HG03378 (cell line): Measurements from ENCODE around the gene BCAN.
"Not testable (repeated sequence)": the region's sequence is repeated elsewhere in the genome, so short reads cannot be mapped to it uniquely, and the experiment has no call there.

Experiments used
- ATAC-seq: cut with Tn5 transposase; IDR thresholded peaks from one replicate; pipeline ENCODE4 v1.9.1; 2021; ENCODE audit warnings: mild to moderate bottlenecking, moderate library complexity; ENCODE audit not compliant: unreplicated experiment

BCAN gene

DNA sequence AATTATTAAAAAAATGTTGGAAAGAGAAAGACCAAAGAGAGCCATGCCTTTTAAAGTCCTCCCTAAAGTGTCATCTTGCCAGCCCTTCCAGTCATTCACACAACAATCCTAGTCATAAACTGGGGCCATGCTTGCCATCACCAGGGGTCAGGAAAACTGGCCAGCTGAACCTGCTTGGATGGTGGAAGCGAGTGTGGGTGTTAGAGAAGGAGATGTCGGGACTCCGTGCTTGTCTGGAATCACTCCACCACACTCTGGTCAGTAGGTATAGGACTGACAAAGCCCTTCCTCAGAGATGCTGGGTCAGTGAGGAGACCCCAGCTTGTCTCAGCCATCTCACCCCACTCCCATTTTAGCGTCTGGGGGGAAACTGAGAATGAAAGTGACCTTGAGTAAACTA lies 26.0 kb upstream of the BCAN start:
- no peak for ATAC-seq

DNA sequence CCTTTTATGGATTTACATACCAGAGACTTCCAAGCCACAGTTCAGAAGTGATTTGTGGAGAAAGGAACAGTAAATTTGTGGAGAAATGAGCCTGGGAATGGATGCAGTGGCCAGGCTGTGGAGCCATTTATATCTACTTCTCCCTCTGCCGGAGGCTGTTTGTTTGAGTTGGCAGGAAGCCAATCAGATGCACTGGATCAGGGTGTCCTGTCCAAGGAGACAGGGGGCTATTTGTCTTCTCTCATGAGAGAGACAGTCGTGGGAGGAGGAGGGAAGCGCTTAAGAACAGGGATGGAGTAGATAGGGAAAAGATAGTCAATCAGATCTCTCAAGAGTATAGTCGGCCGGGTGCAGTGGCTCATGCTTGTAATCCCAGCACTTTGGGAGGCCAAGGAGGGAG lies 25.5 kb upstream of the BCAN start:
- no peak for ATAC-seq

DNA sequence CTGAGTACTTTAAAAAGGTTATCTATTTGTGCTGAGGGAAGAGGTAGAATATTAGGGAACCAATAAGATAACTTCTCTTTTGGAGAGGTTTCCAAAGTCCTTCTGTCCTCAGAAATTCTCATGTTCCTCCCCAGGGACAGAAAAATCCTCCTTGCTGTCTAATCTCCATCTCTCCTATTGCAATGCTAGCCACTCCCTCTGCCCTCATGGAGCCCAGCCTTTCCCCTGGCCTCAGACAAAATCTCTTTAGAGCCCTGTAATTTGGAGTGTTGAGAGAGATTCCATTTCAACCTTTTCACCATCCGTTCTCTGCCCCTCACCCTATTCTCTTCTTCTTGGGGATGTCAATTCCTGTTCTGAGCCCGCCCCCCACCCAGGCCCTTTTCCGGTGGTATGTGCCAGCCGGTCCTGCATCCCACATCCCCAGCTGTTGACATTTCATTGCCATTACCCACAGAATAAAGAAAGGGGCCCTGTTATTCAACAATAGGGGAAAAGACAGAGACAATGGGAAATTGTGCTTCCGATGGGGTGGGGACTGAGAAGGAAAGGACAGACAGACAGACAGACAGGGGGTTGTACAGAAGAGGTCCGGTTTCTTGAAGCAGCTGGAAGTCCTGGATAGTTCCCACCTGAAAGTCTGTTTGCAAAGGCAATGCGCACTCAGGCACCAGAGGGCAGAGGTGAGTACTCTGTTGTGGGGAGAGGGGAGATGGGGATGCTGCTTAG lies 22.9 kb upstream of the BCAN start, which contains the start of gene HAPLN2:
HAPLN2 (plus strand) TSS at position 563 of the 729 bp plus-strand sequence. CDS start 4,076 bp downstream, outside the sequence.
- no peak for ATAC-seq

DNA sequence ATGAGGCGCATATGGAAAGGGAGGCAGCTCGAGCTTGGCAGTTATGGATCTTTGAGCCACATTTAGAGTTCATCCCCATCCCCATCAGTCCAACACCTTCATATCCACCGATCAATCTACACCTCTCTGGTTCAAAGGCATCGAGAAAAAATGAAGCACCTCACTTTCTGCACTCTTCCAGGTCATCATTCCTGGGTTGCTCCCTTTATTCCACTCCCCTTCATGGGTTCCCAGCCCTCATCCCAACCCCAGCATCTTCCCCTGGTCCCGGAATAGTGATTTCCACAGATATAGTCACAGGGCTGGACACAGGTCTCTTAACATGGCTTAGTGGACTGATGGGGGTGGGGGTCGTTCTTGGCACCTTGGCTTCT lies 22.3 kb upstream of the BCAN start:
- no peak for ATAC-seq

DNA sequence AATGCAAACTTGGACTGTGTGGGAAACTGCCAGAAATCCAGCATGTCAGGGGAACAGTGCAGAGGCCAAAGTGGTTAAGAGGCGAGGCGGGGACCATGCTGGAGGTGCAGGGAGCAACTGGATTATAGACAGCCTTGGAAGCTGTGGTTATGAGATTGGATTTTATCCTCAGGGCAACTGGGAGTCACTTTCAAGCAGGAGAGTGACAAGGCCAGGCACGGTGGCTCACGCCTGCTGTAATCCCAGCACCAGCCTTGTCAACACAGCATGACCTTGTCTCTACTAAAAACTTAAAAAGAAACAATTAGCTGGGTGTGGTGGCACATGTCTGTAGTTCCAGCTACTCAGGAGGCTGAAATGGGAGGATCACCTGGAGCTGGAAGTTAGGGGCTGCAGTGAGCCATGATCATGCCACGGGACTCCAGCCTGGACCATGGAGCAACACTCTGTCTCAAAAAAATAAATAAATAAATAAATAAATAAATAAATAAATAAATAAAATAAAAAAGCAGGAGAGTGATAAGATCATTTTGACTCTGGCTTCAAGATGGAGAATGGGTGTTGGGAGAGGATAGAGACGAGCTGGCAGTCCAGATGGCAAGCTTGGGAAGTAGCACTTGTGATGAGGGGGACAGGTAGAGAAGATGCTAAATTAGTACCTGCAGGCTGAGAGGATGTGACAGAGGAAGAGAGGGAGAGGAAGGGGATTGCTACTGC lies 19.2 kb upstream of the BCAN start:
- ATAC-seq = no peak

DNA sequence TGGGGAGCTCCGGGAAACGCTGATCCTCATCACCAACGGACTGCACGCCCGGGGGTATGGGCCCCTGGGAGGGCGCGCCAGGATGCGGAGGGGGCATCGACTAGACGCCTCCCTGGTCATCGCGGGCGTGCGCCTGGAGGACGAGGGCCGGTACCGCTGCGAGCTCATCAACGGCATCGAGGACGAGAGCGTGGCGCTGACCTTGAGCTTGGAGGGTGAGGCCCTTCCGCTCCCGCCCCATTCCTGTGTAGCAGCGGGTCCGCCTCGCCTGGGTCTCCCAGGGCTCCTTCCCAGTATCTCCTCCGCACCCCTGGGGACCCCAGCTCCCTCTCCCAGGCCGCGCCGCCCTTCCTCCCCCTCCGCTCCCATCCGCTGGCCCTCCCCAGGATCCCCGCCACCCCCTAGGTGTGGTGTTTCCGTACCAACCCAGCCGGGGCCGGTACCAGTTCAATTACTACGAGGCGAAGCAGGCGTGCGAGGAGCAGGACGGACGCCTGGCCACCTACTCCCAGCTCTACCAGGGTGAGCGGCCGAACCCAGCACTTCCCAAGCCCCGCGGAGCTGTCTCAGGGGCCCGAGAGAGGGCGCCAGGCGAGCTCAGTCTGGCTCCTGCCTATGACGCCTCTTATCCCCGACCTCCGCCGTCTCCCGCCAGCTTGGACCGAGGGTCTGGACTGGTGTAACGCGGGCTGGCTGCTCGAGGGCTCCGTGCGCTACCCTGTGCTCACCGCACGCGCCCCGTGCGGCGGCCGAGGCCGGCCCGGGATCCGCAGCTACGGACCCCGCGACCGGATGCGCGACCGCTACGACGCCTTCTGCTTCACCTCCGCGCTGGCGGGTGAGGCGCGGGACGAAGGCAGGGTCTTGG lies 17.7 kb upstream of the BCAN start:
- ATAC-seq = no peak

DNA sequence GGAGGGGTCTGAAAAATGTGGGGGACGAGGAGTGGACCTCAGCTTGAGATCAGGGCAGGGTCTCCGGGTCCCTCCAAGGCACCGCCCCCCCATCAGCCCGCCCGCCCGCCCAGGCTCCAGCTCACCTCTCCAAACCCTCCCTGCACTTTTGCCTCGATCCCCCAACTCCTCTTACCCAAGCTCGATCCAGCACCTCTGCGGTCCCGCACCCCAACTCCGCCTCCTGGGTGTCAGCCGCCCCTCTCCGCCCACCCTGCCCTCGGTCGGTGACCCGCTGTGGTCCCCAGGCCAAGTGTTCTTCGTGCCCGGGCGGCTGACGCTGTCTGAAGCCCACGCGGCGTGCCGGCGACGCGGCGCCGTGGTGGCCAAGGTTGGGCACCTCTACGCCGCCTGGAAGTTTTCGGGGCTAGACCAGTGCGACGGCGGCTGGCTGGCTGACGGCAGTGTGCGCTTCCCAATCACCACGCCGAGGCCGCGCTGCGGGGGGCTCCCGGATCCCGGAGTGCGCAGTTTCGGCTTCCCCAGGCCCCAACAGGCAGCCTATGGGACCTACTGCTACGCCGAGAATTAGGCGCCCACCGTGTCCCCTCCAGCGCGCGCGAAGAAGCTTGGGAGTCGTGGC lies 17.0 kb upstream of the BCAN start:
- ATAC-seq = no peak

DNA sequence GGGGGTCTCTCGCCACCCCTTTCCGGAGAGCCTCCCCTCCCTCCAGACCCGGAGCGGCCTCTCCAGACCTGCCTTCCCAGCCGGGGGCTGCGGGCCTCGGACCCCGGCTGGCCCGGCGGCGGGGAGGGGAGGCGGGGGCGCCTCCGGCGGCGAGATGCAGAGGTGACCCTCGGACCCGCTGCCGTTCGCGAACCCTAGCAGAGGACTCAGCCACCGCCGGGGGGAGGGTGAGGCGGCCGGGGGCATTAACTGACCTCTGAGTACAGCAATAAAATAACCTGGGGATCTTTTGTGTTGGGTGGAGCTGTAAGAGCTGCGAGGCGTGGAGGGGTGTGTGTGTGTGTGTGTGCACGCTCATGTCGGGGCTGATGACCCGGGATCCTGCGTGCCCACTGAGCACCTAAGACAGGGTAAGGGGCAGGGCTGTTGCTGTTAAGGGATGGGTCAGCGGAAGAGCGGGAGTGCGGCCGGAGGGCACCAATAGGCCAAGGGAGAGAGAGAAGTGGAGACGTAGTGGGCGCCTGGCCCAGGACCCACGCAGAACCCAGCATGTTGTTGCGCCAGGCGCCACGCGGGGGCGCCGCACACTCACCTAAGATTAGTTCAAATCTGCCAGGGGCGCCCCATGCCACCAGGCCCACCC lies 16.4 kb upstream of the BCAN start:
- no peak for ATAC-seq

DNA sequence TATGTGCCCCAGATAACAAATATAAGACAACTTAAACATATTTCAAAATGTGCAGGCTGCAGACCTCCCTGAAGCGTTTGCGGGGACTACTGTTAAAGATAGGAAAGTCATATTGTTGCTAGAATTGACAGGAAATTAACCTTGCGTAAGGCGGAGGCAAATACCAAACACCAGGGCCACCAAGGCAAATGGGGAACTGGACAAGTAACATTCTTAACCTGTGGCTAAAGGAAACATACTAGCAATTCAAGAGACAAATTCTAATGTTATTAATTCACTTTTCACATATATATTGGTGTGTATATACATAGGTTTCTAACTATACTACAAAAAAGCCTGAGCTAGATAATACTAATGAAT lies 15.9 kb upstream of the BCAN start:
- ATAC-seq = no peak

DNA sequence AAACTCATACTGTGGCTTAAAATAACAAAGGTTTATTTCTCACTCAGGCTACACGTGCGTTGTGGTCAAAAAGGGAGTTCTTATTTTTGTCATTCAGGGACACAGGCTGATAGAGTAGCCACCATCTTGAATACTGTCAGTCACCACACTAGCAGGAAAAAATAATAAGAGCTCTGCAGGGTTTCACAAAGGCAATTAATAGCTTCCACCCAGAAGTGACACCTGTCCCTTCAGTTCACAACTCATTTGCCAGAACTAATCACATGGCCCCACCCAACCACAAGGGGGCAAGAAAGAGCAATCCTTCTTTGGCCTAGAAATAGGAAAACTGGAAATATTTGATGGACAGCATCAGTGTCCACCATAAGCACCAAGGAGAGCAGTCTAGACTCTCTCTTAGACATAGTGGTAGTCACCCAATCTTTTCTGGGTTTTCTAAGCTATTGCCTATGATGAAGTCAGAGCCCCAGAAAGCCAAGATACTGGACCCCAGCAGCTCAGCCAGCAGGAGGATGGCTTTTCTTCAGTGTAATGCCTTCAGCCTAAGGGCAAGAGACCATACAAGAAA lies 14.5 kb upstream of the BCAN start:
- no peak for ATAC-seq

DNA sequence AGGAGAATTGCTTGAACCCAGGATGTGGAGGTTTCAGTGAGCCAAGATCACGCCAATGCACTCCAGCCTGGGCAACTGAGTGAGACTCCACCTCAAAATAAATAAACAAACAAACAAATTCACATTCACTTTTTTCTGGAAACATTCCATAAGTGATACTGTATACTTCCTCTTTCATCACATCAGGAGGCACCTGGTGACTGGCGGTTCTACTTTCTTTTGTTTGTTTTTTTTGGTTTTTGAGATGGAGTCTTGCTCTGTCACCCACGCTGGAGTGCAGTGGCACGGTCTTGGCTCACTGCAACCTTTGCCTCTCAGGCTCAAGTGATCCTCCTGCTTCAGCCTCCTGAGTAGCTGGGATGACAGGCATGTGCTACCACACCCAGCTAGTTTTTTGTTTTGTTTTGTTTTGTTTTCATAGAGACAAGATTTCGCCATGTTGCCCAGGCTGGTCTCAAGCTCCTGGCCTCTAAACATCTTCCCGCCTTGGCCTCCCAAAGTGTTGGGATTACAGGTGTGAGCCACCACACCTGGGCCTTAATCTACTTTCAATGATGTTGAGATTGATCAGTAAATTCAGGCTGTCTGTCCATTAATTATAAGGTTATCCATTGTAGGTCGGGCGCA lies 12.0 kb upstream of the BCAN start:
- ATAC-seq = no peak

DNA sequence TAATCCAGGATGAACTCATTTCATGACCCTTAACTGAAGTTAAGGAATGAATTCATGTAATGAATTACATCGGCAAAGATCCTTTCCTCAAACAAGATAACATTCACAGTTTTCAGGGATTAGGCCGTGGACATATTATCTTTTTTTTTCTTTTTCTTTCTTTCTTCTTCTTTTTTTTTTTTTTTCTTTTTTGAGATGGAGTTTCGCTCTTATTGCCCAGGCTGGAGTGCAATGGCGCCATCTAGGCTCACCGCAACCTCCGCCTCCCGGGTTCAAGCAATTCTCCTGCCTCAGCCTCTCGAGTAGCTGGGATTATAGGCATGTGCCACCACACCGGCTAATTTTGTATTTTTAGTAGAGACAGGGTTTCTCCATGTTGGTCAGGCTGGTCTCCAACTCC lies 10.8 kb upstream of the BCAN start:
- ATAC-seq = not testable (repeated sequence)

DNA sequence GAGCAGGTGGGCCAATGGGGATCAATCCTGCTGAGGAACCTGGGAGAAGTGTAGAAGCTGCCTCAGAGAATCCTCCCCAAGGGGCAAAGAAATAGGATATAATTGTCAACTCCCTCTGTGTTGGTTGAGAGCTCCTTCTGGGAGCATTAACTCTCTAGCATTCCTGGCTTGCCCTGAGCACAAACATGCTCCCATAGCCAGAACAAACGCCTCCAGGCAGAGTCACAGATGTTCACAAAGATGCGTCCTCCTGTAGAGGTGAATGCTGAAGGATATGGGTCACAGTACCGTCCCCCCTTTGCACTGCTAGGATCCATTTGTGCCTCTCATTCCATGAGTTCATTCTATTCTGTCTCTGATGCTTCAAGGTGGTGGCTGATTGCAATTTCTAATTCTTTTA lies 9.6 kb upstream of the BCAN start:
- no peak for ATAC-seq

DNA sequence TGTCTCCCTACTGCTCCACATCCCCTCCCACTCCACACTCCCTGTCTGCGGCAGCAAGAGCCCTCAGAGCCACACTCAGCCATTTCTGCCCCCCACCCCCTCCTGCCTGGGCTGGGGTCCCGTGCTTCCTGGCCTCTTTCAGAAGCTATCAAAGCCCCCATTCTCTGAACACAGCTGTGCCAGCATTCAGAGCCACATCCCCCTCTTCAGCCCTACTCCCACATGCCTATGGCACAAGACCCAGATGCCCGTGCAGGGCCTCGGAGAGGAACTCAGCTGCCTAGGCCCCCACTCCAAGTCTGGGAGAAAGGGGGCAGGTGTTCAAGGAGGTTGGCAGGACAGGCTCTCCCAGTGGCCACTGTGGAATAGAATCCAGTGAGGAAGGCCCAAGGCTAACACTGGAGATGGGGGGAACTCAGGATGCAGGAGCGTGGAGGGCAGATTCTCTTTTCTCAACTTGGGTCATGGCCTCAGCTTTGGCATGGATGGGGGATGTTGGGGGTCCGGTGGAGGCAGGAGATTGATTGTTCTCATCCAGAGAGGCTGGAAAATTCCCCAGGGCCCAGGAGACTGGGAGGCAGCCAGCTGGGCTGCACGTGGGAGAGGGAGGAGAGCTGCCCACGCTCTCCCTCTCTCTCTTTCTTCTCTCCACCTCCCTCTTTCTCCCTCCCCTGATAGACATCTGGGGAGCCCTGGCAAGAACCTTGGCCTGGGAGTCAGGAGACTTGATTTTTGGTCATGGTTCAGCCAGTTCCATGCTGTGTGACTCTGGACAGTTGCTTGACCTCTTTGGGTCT lies 3.5 kb upstream of the BCAN start:
- ATAC-seq = no peak

DNA sequence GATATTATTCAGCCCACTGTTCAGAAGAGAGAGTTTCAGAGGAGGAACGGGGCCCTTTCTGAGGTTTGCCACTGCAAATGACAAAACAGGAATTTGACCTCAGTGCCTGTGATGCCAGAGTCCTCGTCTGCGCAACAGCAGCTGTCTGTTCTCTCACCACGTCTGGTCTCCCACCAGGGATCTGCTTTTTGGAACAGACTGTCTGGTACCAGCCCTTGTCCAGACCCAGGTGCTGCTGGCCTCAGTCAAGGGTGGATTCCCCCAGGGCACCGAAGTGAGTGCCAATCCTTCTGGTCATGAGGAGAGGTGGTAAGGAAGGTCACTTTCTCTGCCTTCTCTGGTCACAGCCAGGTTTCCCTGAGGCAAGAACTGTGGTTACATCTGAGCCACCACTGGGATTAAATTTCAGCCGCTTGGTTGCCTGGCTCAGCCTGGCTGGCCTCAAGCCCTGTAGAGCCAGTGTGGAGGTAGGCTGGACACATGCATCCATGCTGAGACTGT lies 2.3 kb upstream of the BCAN start:
- no peak for ATAC-seq

DNA sequence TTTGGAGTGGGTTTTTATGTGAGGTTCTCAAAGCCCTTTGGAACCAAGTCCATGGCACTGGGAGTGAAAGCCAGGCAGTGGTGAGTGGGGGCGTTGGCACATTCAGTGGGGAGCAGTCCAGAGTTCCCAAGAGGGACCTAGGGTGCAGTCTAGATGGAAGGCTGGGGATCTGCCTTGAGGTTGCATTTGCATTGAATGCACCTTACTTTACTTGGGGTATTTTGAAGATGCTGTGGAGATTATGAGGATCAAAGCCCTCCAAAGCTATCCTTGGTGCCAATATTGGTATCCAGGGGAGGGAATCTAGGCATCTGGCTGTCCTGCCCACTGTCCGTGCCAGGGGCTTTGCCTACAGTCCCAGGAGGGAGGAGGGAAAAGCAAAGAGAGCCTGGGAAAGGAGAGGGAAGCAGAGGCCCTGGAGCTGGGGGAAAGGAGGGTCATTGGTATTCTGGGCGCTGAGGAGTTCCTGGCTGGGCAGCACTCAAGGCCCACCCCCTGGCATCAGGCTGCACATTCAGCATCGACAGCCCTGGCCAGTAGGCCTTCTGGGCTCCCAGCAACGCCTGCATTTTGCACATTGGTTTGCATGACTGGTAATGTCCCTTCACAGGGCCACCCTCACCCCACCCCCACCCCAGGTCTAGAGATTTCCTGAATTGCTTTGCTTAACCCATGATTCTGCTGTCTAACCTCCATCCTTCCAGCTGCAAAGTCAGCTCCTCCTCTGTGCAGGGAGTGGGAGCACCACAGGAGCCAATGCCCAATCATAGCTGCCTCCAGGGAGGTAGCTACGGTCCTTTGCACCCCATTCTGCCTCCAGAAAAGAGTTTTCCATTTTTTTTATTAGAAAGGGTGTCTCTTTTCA lies 843 bp upstream of the BCAN start:
- ATAC-seq = no peak

DNA sequence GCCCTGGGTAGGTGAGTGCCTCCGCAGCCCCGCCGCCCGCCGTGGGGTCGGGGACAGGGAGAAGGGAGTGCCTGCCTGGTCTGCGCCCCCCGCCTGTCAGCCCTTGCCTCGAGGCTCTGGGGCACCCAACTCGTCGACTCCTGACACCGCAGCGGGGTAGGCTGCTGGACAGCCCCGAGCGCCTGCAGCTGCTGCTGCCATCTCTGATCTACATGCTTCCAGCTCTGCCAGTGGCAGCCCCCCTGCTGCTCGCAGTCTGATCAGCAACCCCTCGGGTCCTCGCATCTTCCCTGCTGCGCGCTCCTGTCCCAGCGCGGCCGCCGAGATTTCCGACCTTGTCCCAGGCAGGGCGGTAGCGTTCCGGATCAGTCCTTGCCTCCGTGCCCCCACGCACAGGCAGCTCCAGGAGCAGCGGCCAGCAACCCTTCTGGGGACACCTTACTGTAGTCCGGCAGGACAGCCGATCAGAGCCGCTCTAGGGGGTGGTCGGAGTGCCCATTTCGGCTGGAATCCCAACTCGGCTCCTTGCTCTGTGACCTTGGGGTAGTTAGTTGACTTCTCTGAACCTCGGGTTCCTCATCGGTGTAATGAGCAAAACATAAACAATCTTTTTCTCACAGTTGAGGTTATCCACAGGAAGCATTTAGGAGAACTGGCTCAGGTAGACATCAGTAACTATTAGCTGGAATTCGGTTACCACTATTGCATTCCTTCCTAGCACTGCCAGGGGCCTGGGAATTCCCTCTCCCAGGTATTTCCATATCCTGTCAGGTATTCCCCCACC lies 540 bp downstream of the BCAN start:
- no peak for ATAC-seq
